Upper lobe of right lung (tissue), 1 donor: ENCODE results near the gene TMEM200C. TPM values are rescaled to one million over a fixed set of nuclear protein-coding genes. Genes with fewer than 3 reads are reported as not detected.

ENCODE experiments used
- ATAC-seq: fragments of 200-7000 bp; cut with Tn5 transposase; one replicate; pipeline ENCODE4 v1.9.1; 2020; ENCODE audit warnings: mild to moderate bottlenecking, moderate library complexity
- DNase-seq: peaks from one replicate; pipeline ENCODE4 v3.0.0-alpha.2; 2020
- H3K27ac ChIP-seq: fragments of 200-600 bp; one replicate; pipeline ENCODE4 v1.8.0; 2022
- H3K27me3 ChIP-seq: fragments of 200-600 bp; one replicate; pipeline ENCODE4 v1.8.0; 2022; ENCODE audit warnings: mild to moderate bottlenecking
- H3K36me3 ChIP-seq: fragments of 200-600 bp; one replicate; pipeline ENCODE4 v1.8.0; 2022
- H3K4me1 ChIP-seq: fragments of 200-600 bp; one replicate; pipeline ENCODE4 v1.8.0; 2022
- H3K4me3 ChIP-seq: fragments of 200-600 bp; one replicate; pipeline ENCODE4 v1.8.0; 2022; ENCODE audit warnings: mild to moderate bottlenecking
- H3K9me3 ChIP-seq: fragments of 200-600 bp; one replicate; pipeline ENCODE4 v1.8.0; 2022
- intact Hi-C: fragments of 100-400 bp; cut with DNase I; formaldehyde crosslinking; loops from one replicate; pipeline ENCODE4 v1.11.0; 2022
- total RNA-seq: library from RNA; stranded (reverse); fragmentation: NEBNext Ultra II Directional; extraction: Animal tissue kit (Norgen Biotek cat#: 25700); gene quantifications from one replicate; pipeline ENCODE4 v1.2.1, GENCODE V29; 2021
- TF ChIP-seq, protein P1 (sequence below): fragments of 200-600 bp; IDR thresholded peaks from one replicate; pipeline ENCODE4 v1.8.0; 2022; ENCODE audit warnings: antibody characterized with exemption
- donor health status: DM: no; HTN: yes; CAD: no; lungs with severe emphysema.

Gene TMEM200C
- total RNA-seq, 1 donor from 2014 or later: 0.41 TPM

DNA sequence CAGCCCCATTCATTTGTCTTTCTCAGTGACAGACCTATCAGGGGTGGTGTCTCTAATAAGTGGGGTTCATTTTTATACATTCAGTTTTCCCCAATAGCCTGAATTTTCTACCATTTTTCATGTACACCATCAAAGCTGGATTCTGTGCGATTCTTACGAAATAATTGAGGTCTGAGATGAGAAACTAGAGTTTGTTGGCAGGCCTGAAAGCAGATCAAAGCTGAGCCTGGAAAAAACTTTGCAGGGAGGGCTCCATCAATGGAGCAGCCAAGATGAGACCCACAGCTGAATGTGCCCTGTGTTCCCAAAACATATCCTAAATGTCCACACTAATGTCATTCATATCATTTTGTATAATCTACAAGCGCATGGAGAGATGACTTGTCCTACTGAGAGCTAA is 4.5 kb upstream of the TMEM200C start:
- Histone ChIP-seq H3K4me3 (no peak overlapping the region), H3K36me3 (no peaks in the 10 kb centered on the region), H3K9me3 (no peaks in the 10 kb centered on the region), H3K27ac (no peak overlapping the region), H3K4me1 (peaks cover 7% of the 10 kb centered on the region), H3K27me3 (peaks cover 34% of the 10 kb centered on the region)
- DNase-seq: no peak
- no peak for ATAC-seq
- TF ChIP-seq, protein P1, sequence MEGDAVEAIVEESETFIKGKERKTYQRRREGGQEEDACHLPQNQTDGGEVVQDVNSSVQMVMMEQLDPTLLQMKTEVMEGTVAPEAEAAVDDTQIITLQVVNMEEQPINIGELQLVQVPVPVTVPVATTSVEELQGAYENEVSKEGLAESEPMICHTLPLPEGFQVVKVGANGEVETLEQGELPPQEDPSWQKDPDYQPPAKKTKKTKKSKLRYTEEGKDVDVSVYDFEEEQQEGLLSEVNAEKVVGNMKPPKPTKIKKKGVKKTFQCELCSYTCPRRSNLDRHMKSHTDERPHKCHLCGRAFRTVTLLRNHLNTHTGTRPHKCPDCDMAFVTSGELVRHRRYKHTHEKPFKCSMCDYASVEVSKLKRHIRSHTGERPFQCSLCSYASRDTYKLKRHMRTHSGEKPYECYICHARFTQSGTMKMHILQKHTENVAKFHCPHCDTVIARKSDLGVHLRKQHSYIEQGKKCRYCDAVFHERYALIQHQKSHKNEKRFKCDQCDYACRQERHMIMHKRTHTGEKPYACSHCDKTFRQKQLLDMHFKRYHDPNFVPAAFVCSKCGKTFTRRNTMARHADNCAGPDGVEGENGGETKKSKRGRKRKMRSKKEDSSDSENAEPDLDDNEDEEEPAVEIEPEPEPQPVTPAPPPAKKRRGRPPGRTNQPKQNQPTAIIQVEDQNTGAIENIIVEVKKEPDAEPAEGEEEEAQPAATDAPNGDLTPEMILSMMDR: no peak
- intact Hi-C loops: no loop called here

DNA sequence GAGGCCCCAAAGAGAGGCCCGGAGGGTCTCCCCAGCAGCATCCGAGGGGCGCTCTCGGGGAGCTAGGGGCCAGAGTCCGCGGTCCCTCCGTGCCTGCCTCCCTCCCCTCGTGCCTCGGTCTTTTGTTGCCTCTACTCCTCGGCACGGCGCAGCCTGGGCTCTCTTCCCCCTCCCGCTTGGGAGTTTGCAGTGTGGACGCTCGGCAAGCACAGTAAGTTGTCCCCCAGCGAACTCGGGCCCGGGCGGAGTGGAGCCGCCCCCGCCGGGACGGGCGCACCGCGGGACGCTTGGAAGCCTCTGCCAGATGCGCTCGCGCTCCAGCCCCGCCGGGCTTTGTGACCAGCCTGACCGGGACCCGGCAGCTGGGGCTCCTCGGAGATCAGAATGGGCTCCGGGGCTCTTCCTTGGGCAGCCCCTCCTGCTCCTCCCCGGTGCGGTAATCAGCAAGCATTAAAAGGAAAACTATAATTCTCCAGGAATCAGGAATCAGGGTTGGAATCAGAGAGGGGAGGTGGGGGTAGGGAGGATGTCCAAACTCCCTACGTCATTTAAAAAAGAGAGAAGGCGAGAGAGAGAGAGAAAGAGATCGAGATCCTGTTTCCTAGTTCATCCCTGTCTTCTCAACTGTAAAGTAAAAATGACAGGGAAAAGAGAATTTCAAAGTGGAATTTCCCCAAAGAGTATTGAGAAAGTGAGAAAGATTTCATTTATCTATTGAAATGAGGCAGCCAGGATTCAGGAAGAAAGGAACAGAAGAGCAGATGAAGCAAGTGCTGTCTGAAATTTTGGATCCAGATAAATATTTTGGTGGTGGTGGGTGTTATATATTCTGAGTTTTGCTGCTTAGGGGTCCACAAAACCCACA is 786 bp upstream of the TMEM200C start:
- H3K4me1 ChIP-seq: peaks cover 7% of the 10 kb centered on the region
- no peak overlapping the region for H3K27ac ChIP-seq
- H3K9me3 ChIP-seq: no peaks in the 10 kb centered on the region
- peaks cover 70% of the 10 kb centered on the region for H3K27me3 ChIP-seq
- intact Hi-C loops: no loop called here
- ATAC-seq (peak; percentile 55), DNase-seq (peak; percentile 71)
- H3K36me3 ChIP-seq: no peaks in the 10 kb centered on the region
- H3K4me3 ChIP-seq: peak overlapping the region; percentile 44
- TF ChIP-seq, protein P1: no peak

DNA sequence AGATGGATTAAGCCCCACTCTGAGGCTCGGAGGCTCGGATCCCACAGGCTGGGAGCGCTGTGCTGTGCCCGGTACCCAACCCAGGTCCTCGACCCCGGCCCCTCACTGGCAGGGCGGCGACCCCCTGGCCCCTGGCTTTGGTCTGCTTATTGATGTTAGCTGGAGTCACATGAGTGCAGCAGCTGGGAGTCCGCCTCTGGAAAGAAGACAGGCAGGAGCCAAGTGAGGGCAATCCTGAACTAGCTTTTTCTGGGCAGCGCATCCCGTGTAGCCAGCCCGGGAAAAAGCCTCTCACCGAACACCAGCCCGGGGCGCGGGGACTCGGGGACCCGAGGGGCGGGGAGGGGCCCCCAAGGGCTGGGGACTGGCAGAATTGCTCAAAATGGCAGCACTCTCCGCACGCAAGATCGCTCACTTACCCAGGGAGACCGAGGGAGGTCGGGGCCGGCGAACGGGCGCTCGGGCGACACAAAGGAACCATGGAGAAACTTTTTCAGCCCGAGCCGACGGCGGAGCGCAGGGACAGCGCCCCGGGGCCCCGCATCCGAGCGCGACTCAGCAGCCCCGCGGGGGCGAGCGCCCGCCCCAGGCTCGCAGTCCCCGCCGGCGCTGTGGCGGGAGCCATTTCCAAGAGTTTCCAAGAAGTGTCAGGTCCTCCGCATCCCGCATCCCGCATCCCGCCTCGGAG is 567 bp downstream of the TMEM200C start:
- Histone ChIP-seq H3K4me1 (peaks cover 7% of the 10 kb centered on the region), H3K27me3 (peaks cover 70% of the 10 kb centered on the region), H3K9me3 (no peaks in the 10 kb centered on the region), H3K36me3 (no peaks in the 10 kb centered on the region), H3K4me3 (peak overlapping the region; percentile 39), H3K27ac (no peak overlapping the region)
- DNase-seq (peak; percentile 63), ATAC-seq (no peak)
- intact Hi-C loops: no loop called here
- TF ChIP-seq, protein P1: no peak

DNA sequence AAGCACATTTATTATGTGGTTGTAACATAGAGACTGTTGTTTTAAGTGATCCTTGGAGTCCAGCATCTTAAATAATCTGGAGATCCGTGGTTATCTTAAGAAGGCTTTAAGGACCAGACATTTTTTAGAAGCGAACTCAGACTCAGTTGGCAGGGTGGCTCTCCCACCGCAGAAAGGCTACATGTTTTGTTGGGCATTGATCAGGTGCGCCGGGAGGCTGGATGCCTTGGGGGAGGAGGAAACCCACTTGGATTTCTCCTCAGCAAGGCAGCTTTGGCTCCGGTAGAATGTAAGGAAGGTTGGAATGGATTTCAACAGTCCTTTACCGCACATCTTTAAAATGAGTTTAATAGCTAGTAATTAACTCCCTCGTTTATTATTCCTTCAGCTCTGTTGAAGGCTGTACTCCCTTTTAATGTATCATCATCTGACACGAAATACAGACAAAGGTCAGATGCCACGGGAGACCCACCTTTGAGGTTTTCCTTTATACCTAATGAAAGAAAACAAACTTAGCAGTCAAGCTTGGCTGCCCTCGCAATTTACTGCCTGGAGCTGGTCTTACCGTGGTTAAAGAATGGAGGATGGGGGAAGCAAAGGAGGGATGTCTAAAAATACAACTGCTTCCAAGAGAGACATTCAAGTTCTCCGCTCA is 1.2 kb downstream of the TMEM200C start:
- Histone ChIP-seq H3K36me3 (no peaks in the 10 kb centered on the region), H3K4me1 (peaks cover 7% of the 10 kb centered on the region), H3K9me3 (no peaks in the 10 kb centered on the region), H3K27ac (no peak overlapping the region), H3K27me3 (peaks cover 70% of the 10 kb centered on the region), H3K4me3 (peak overlapping the region; percentile 39)
- ATAC-seq (no peak), DNase-seq (no peak)
- intact Hi-C loops: no loop called here
- TF ChIP-seq, protein P1: no peak

DNA sequence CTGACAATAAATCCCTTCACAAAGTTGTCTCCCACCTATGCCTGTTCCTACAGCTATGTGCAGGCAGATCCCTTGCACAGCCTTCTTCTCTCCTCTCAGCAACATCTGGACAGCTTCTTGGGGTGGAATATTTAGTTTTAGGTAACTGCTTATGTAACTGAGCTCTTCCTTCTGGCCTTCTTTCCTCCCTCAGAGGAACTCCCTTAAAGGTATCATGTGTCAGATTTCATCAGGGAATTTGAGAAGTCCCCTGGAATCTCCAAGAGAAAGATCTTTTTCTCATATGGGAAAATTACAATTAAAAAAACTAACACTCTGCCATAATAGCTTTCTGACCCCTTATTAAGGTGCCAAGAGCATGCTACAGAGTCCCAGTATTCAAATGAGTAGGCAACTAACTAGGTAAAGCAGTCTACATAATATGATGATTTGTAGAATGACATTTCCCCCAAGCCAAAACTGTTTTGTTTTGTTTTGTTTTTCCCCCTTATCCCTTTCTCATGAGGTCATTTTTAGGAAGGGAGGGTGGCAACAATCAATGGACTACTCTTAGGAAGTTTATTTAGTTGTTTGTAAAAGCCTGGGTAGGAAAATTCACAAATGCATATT is 2.4 kb downstream of the TMEM200C start:
- Histone ChIP-seq H3K9me3 (no peaks in the 10 kb centered on the region), H3K27me3 (peaks cover 64% of the 10 kb centered on the region), H3K4me3 (no peak overlapping the region), H3K36me3 (no peaks in the 10 kb centered on the region), H3K27ac (no peak overlapping the region), H3K4me1 (peaks cover 7% of the 10 kb centered on the region)
- intact Hi-C loops: no loop called here
- DNase-seq (no peak), ATAC-seq (no peak)
- TF ChIP-seq, protein P1: no peak
